HepG2 (cell line): ENCODE results near the gene USP7. TPM values are rescaled to one million over a fixed set of nuclear protein-coding genes. Genes with fewer than 3 reads are reported as not detected.
A peak's percentile ranks its signal among the peaks of the same experiment; 100 is the strongest.

Experiments
- DNMT1 ChIP-seq: sonication (generic); formaldehyde crosslinking; IDR thresholded peaks from 2 replicates; pipeline ENCODE4 v1.5.1; 2020; ENCODE audit warnings: mild to moderate bottlenecking, missing genetic modification reagents
- DNMT3B ChIP-seq: conservative IDR thresholded peaks from 2 replicates; pipeline ENCODE4 v1.6.1; 2016; ENCODE audit warnings: missing biosample characterization, control low read depth
- HNF1B ChIP-seq: sonication (generic); formaldehyde crosslinking; IDR thresholded peaks from 2 replicates; pipeline ENCODE4 v1.5.1; 2020; ENCODE audit warnings: mild to moderate bottlenecking, moderate library complexity, missing genetic modification reagents
- HNF4A ChIP-seq: sonication (generic); formaldehyde crosslinking; IDR thresholded peaks from 2 replicates; pipeline ENCODE4 v1.4.0; 2020; ENCODE audit warnings: missing genetic modification reagents
- HNF4G ChIP-seq, 2 experiments: sonication (generic) in 1 of 2; formaldehyde crosslinking in 1 of 2; IDR thresholded peaks; 2 replicates each; pipeline versions ENCODE4 v1.4.0 to v1.6.1; 2011 to 2020; ENCODE audit warnings: borderline replicate concordance in 2 of 2, low read depth in 2 of 2, mild to moderate bottlenecking in 2 of 2, low read length in 1 of 2, missing genetic modification reagents in 1 of 2, moderate library complexity in 1 of 2
- HNRNPH1 ChIP-seq: fragments of 200-400 bp; formaldehyde crosslinking; optimal IDR thresholded peaks from 2 replicates; pipeline ENCODE3; 2017; ENCODE audit warnings: mild to moderate bottlenecking, low read depth, low read length
- HNRNPLL ChIP-seq: fragments of 200-400 bp; formaldehyde crosslinking; IDR thresholded peaks from 2 replicates; pipeline ENCODE4 v1.6.1; 2017; ENCODE audit warnings: mild to moderate bottlenecking, low read depth, low read length; ENCODE audit not compliant: poor library complexity, severe bottlenecking
- KDM4B ChIP-seq: sonication (generic); formaldehyde crosslinking; IDR thresholded peaks from 2 replicates; pipeline ENCODE4 v1.4.0; 2020; ENCODE audit warnings: missing genetic modification reagents
- KLF11 ChIP-seq: IDR thresholded peaks from 2 replicates; pipeline ENCODE4 v1.6.1; 2016; ENCODE audit warnings: missing compliant biosample characterization
- KMT2B ChIP-seq: IDR thresholded peaks from 2 replicates; pipeline ENCODE4 v1.6.1; 2016; ENCODE audit warnings: missing genetic modification reagents, missing compliant biosample characterization
- MBNL3 ChIP-seq: fragments of 250-450 bp; sonication (Bioruptor Pico); conservative IDR thresholded peaks from 2 replicates; pipeline ENCODE4 v1.8.0; 2022; ENCODE audit warnings: mild to moderate bottlenecking, inconsistent platforms
- MYC ChIP-seq: sonication (generic); formaldehyde crosslinking; IDR thresholded peaks from 2 replicates; pipeline ENCODE4 v1.9.0; 2021; ENCODE audit warnings: missing genetic modification reagents, borderline replicate concordance
- NFIC ChIP-seq: IDR thresholded peaks from 2 replicates; pipeline ENCODE4 v1.6.1; 2012; ENCODE audit warnings: mild to moderate bottlenecking, low read length, inconsistent platforms
- PTBP1 ChIP-seq: fragments of 200-400 bp; formaldehyde crosslinking; IDR thresholded peaks from 2 replicates; pipeline ENCODE4 v1.6.1; 2018; ENCODE audit warnings: low read length, low read depth; ENCODE audit not compliant: poor library complexity, severe bottlenecking
- REPIN1 ChIP-seq: sonication (generic); formaldehyde crosslinking; IDR thresholded peaks from 2 replicates; pipeline ENCODE4 v1.8.0; 2022; ENCODE audit warnings: missing genetic modification reagents, low read depth, mild to moderate bottlenecking, borderline replicate concordance
- TARDBP ChIP-seq: sonication (generic); formaldehyde crosslinking; IDR thresholded peaks from 2 replicates; pipeline ENCODE4 v1.8.0; 2022; ENCODE audit warnings: mild to moderate bottlenecking, missing genetic modification reagents
- TRIM24 ChIP-seq: sonication (generic); formaldehyde crosslinking; IDR thresholded peaks from 2 replicates; pipeline ENCODE4 v1.8.0; 2022; ENCODE audit warnings: mild to moderate bottlenecking, missing genetic modification reagents
- ZBTB20 ChIP-seq: sonication (generic); formaldehyde crosslinking; IDR thresholded peaks from 2 replicates; pipeline ENCODE4 v1.8.1; 2023; ENCODE audit warnings: missing genetic modification reagents, low read depth, mild to moderate bottlenecking, borderline replicate concordance
- ZBTB21 ChIP-seq: sonication (generic); formaldehyde crosslinking; IDR thresholded peaks from 2 replicates; pipeline ENCODE4 v1.4.0; 2020; ENCODE audit warnings: missing genetic modification reagents
- ZNF33A ChIP-seq: sonication (generic); formaldehyde crosslinking; IDR thresholded peaks from 2 replicates; pipeline ENCODE4 v1.5.1; 2020; ENCODE audit warnings: missing genetic modification reagents, mild to moderate bottlenecking, moderate library complexity, borderline replicate concordance
- ZNF652 ChIP-seq: IDR thresholded peaks from 2 replicates; pipeline ENCODE4 v1.6.1; 2016; ENCODE audit warnings: low read depth, borderline replicate concordance
- ZNF83 ChIP-seq: sonication (generic); formaldehyde crosslinking; IDR thresholded peaks from 2 replicates; pipeline ENCODE4 v1.4.0; 2020; ENCODE audit warnings: missing genetic modification reagents, mild to moderate bottlenecking, borderline replicate concordance
- ZSCAN20 ChIP-seq: sonication (generic); formaldehyde crosslinking; IDR thresholded peaks from 2 replicates; pipeline ENCODE4 v1.4.0; 2020; ENCODE audit warnings: missing genetic modification reagents, mild to moderate bottlenecking, borderline replicate concordance
- polyA plus RNA-seq, 8 experiments: library from polyadenylated mRNA; depleted of rRNA in 3 of 8; stranded (reverse) in 7 of 8; unstranded in 1 of 8; fragments of >200 nt; fragmentation: Illumina TruSeq in 4 of 8; extraction: Trizol in 4 of 8; gene quantifications; 2 replicates each; pipeline versions ENCODE4 v1.2.1 to v1.2.3, GENCODE V29; 2011 to 2016; ENCODE audit warnings: low read depth in 4 of 8, missing spikeins in 1 of 8, mixed read lengths in 1 of 8; ENCODE audit not compliant: insufficient read depth in 1 of 8
- total RNA-seq, 5 experiments: library from RNA; depleted of rRNA; stranded (reverse); fragments of >200 nt; fragmentation: Illumina TruSeq; extraction: Trizol; gene quantifications; 2 replicates each; pipeline ENCODE4 v1.2.3, GENCODE V29; 2016; ENCODE audit warnings: low read depth in 1 of 5
- TF ChIP-seq, protein P1 (sequence below): sonication (generic); formaldehyde crosslinking; IDR thresholded peaks from 2 replicates; pipeline ENCODE4 v1.4.0; 2020; ENCODE audit warnings: missing genetic modification reagents, low read depth, mild to moderate bottlenecking, borderline replicate concordance
- TF ChIP-seq, protein P2 (sequence below): sonication (generic); formaldehyde crosslinking; IDR thresholded peaks from 2 replicates; pipeline ENCODE4 v1.4.0; 2020; ENCODE audit warnings: missing genetic modification reagents, borderline replicate concordance

USP7 gene
- total and polyA plus RNA-seq, 2 of the 13 experiments (the other 11 are each of a cell fraction or from before 2014, with no cell fraction given) = 52.5 to 173 TPM

DNA sequence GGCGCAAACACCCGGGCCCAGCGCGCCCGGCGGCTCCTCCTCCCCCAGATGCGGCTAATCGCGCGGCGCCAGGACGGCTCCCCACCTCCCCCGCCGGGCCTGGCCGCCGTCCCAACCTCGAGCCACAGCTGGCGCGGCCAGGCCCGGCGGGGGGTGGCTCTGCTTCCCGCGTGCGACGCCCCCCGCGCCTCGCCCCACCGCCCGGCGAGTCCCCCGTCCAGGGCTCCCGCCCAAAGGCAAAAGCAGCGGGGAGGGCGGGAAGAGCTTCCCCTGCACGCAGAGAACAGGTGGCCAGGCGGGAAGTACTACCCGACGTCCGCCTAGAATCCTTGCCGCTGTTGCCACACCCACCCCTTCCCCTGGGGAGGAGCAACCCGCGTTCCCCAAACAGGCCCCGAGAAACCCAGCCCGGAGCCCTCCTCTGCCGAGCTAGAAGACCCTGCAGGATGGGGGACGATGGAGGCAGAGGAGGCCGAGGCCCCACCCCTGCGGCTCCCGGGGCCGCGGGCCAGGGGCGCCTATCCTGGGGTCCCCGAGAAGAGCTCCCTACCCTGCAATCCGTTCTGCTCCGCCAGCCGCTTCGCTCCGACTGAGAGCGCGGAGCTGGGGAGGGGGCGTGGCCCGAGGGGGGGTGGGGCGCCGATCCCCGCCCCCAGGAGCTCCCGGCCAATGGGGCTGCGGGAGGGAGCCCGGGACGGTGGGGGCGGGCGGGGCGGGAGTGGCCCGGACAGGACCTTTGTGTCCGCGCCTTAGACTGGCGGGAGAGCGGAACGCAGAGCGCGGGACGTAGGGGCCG lies 95.1 kb downstream of the USP7 start, which contains the start of gene CARHSP1 (continued):
- no peak for TF ChIP-seq ZNF652 (CRISPR knock-in tag)
- TF ChIP-seq ZSCAN20 = peak; percentile 57; the same call in 1 of the 2 replicates
- no peak; the same call in 1 of the 2 replicates for TF ChIP-seq MYC (CRISPR knock-in tag)
- TF ChIP-seq HNF4A (CRISPR knock-in tag) = peak; percentile 3; the same call in 1 of the 2 replicates
- no peak for TF ChIP-seq NFIC
- TF ChIP-seq ZNF33A (CRISPR knock-in tag) = no peak
- peak; percentile 73; the same call in 1 of the 2 replicates for TF ChIP-seq HNF1B
- no peak for TF ChIP-seq REPIN1 (CRISPR knock-in tag)
- peak; percentile 76 for TF ChIP-seq HNRNPLL
- no peak for TF ChIP-seq ZBTB21
- peak; percentile 69 for TF ChIP-seq KMT2B
- TF ChIP-seq TARDBP = 0 out of 2 replicates have a peak, but pooled peaks have one; percentile 39
- TF ChIP-seq, protein P1, sequence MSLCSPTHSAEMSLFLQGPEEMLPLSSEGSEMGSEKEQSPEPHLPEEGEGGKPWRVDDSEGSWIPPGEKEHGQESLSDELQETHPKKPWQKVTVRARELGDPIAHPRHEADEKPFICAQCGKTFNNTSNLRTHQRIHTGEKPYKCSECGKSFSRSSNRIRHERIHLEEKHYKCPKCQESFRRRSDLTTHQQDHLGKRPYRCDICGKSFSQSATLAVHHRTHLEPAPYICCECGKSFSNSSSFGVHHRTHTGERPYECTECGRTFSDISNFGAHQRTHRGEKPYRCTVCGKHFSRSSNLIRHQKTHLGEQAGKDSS = no peak; the same call in 1 of the 2 replicates
- TF ChIP-seq MBNL3 (CRISPR knock-in tag) = no peak
- no peak; the same call in 1 of the 2 replicates for TF ChIP-seq HNF4G (IDR thresholded peaks at IDR 0.05; ENCODE audit: borderline replicate concordance, low read depth, low read length)
- no peak for TF ChIP-seq HNF4G (CRISPR knock-in tag; IDR thresholded peaks at IDR 0.05; ENCODE audit: borderline replicate concordance, low read depth)
- TF ChIP-seq TRIM24 (CRISPR knock-in tag) = no peak
- no peak for TF ChIP-seq DNMT3B
- TF ChIP-seq PTBP1 = peak; percentile 60
- peak; percentile 94; the same call in 1 of the 2 replicates for TF ChIP-seq KLF11
- 0 out of 2 replicates have a peak, but pooled peaks have one; percentile 66 for TF ChIP-seq DNMT1 (CRISPR knock-in tag)
- TF ChIP-seq, protein P2, sequence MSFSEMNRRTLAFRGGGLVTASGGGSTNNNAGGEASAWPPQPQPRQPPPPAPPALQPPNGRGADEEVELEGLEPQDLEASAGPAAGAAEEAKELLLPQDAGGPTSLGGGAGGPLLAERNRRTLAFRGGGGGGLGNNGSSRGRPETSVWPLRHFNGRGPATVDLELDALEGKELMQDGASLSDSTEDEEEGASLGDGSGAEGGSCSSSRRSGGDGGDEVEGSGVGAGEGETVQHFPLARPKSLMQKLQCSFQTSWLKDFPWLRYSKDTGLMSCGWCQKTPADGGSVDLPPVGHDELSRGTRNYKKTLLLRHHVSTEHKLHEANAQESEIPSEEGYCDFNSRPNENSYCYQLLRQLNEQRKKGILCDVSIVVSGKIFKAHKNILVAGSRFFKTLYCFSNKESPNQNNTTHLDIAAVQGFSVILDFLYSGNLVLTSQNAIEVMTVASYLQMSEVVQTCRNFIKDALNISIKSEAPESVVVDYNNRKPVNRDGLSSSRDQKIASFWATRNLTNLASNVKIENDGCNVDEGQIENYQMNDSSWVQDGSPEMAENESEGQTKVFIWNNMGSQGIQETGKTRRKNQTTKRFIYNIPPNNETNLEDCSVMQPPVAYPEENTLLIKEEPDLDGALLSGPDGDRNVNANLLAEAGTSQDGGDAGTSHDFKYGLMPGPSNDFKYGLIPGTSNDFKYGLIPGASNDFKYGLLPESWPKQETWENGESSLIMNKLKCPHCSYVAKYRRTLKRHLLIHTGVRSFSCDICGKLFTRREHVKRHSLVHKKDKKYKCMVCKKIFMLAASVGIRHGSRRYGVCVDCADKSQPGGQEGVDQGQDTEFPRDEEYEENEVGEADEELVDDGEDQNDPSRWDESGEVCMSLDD (CRISPR knock-in tag) = no peak
- TF ChIP-seq ZNF83 (CRISPR knock-in tag) = no peak; the same call in 1 of the 2 replicates
- no peak for TF ChIP-seq KDM4B (CRISPR knock-in tag)
- peak; percentile 74 for TF ChIP-seq ZBTB20 (CRISPR knock-in tag)
- TF ChIP-seq HNRNPH1 = no peak
